Omental fat pad (tissue), 4 donors: ENCODE data around the gene SYK. TPM values are rescaled to one million over a fixed set of nuclear protein-coding genes. Genes with fewer than 3 reads are reported as not detected.

Experiments used
- ATAC-seq: fragments of 150-250 bp; one replicate; pipeline ENCODE4 v1.9.1; 2016; ENCODE audit warnings: mild to moderate bottlenecking, moderate library complexity; ENCODE audit not compliant: low FRiP score
- DNase-seq: peaks from one replicate; pipeline ENCODE4 v3.0.0-alpha.2; 2019; ENCODE audit warnings: low spot score
- CTCF ChIP-seq, 3 donors: fragments of 450-650 bp; IDR thresholded peaks; one replicate each; pipeline ENCODE4 v1.5.1; 2016 to 2017; ENCODE audit warnings: antibody characterized with exemption in 3 of 3, mild to moderate bottlenecking in 3 of 3, moderate library complexity in 2 of 3
- total RNA-seq, 4 donors: library from RNA; depleted of rRNA; stranded (reverse); fragments of >200 nt; gene quantifications; one replicate each; pipeline ENCODE4 v1.1.0, GENCODE V29; 2016

Gene SYK
- total RNA-seq, 4 donors from 2014 or later, result 12.4 to 36.1 (median 25.9) TPM

GRCh38 chr9:90857855-90858254, 56.2 kb downstream of the SYK start:
- no peak for TF ChIP-seq CTCF (IDR thresholded peaks at IDR 0.05)
- DNase-seq (no peak), ATAC-seq (no peak)

DNA sequence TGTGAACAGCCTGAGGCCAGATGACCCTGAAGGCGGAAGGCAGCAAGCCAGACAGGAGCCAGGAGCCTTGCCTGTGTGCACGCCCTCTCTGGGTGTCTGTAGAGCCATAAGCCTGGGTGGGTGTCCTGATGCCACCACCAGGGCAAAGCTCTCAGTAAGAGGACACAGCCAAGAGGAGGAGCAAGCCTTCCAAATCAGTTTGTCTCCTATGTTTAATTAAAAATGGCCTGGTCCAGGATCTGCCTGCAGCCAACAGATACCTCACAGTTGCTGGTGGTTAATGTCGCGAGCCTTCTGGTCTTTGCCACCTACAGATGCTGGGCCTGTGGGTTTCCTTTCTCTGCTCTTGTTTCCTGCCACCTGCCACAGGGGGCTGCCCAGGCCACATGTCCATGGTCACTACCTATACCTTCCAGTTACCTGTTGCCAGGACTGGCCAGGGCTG, 56.9 kb downstream of the SYK start:
- DNase-seq, result no peak
- ATAC-seq, result no peak
- no peak for TF ChIP-seq CTCF (IDR thresholded peaks at IDR 0.05)

- no peak for DNase-seq
- ATAC-seq, result no peak
- TF ChIP-seq CTCF (IDR thresholded peaks at IDR 0.05), result no peak
Observed at GRCh38 chr9:90860382-90860781, 58.8 kb downstream of the SYK start.

DNA sequence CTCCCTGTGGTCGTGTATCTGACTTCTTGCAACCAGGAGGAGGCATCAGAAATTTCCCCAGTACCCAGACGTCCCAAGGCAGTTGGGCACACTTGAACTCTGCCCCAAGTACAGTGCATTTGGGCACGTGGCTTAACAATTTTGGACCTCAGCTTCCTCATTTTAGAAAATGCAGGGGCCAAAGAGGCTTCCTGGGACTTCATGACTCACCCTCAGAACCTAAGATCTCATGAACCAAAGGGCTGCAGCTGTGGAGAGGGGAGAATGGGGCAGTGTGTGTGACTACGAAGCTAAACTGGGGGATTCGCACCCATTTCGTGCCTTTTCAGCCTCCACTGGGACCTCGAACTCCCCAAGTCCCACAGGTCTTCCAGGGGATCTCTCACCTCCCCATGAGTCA, 59.2 kb downstream of the SYK start:
- no peak for ATAC-seq
- DNase-seq, result no peak
- no peak for TF ChIP-seq CTCF (IDR thresholded peaks at IDR 0.05)

- no peak for TF ChIP-seq CTCF (IDR thresholded peaks at IDR 0.05)
- ATAC-seq (no peak), DNase-seq (no peak)
Observed at GRCh38 chr9:90861380-90861779, 59.8 kb downstream of the SYK start.

DNA sequence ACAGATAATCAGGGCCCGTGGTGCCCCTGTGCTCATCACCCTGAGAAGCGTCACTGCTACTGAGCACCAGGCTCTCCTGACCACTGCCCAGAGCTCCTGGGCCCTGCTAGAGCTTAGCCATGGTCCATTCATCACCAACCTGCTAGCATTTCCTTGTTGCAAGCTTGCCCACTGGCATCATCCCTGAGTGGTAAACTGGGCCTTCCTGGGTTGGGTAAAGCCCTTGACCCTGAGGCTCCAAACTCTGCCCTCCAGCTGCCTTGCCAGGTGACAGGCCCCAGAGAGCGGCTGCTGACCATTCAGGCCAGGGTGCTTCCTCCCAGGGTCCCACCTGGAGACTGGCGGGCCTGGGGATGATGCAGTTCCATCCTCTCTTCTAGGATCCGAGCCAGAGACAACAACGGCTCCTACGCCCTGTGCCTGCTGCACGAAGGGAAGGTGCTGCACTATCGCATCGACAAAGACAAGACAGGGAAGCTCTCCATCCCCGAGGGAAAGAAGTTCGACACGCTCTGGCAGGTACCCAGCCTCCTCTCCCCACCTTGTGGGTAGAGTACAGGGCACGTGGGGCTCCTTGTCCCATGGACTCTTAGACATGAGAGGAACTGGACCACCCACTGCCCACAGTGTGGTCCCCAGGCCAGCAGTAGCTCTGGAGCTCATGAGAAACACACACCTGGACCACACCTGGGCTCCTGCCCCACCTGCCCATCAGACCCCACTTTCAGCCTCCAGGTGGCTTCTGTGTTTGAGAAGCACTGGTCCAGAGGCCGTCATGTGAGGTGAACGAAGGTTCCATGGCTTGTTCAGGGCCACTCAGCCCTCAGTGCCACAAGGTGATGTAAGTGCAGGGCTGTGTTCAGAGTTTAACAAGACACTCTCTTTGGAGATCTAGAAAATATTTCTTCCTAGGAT, 60.5 kb downstream of the SYK start:
- no peak for ATAC-seq
- no peak for DNase-seq
- TF ChIP-seq CTCF (IDR thresholded peaks at IDR 0.05), result no peak

DNA sequence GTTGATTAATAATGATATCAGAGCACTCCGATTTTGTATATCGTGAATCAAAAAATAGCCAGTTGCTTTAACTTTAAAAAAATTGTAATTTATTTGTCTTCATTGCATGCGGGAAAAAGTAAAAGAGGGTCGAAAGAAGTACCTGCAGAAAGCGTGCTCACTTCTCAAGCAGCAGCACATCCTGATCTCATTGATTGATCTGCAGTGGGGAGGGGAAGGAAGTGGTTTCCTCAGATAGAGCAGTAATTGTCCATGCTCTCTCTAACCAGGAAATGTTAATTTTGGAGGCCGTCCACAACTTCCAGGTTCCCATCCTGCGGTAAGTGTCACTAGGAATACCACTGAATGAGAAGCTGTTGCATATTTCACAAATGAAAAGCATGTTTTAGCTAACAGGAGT, 63.2 kb downstream of the SYK start:
- DNase-seq (no peak), ATAC-seq (no peak)
- TF ChIP-seq CTCF (IDR thresholded peaks at IDR 0.05), result no peak
